Measurements from ENCODE around the gene GTPBP1.

The GTPBP1 gene

DNA sequence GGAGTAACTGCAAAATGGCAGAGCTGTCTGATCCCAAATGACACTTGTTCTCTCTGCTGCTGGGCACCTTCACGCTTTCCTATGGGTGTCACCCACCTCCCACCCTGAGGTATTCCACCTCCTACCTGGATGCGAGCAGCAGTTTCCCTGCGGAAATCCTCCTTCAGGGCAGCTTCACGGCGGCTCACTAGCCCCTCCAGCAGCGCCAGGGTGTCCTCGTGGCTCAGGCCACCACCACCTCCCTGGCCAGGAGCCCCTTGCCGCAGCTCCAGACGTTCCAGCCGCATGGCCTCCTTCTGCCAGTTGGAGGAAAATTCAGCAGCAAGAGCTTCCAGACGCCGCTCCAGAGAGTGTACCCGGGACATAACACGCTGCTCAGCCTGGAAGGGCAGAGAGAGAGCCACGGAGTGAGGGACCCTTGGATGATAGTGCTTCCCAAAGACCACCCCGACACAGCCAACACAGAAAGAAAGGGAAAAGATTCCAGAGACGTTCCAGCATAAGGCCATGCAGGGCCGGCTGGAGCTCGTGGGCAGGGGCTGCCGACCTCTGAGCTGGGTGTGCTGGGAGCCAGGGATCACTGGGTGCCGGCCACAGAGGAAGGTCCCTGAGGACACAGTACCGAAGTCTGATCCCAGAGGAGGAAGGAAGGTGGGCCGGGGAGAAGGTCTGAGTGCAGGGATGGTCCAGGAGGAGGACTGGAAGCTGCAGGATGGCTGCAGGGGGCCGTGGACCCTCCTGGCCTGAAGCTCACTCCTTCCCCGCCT, 36.6 kb downstream of the GTPBP1 start:
- TF ChIP-seq, protein P1, sequence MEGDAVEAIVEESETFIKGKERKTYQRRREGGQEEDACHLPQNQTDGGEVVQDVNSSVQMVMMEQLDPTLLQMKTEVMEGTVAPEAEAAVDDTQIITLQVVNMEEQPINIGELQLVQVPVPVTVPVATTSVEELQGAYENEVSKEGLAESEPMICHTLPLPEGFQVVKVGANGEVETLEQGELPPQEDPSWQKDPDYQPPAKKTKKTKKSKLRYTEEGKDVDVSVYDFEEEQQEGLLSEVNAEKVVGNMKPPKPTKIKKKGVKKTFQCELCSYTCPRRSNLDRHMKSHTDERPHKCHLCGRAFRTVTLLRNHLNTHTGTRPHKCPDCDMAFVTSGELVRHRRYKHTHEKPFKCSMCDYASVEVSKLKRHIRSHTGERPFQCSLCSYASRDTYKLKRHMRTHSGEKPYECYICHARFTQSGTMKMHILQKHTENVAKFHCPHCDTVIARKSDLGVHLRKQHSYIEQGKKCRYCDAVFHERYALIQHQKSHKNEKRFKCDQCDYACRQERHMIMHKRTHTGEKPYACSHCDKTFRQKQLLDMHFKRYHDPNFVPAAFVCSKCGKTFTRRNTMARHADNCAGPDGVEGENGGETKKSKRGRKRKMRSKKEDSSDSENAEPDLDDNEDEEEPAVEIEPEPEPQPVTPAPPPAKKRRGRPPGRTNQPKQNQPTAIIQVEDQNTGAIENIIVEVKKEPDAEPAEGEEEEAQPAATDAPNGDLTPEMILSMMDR (IDR thresholded peaks at IDR 0.05; ENCODE audit: low read depth, low read length) = no peak
- no peak overlapping the region for H3K4me3 ChIP-seq (ENCODE audit: low read depth, low read length)
- in situ Hi-C loops (cut with HindIII; ENCODE audit: low sequenced_read_pairs) = no loop called here
- DNase-seq (ENCODE audit: low read depth, low spot score) = no peak

DNA sequence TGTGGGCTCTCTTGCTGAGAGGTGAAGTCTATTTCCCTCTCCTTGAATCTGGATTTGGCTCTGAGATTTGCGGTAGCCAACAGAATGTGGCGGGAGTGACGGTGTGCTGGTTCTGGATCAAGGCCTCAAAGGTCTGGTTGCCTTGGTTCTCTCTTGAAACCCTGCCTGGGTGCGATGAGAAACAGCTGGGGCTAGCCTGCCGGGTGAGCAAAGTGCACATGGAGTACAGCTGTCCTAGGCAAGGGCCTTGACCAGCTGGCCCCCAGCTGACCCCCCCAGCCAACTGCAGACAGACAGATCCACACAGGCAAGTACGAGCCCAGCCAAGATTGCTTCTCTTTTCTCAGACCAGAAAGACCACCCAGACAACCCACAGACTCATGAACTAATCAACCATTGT, 39.2 kb downstream of the GTPBP1 start:
- in situ Hi-C loops (cut with HindIII; ENCODE audit: low sequenced_read_pairs) = no loop called here
- DNase-seq (ENCODE audit: low read depth, low spot score) = no peak
- TF ChIP-seq, protein P1 (IDR thresholded peaks at IDR 0.05; ENCODE audit: low read depth, low read length) = no peak
- H3K4me3 ChIP-seq (ENCODE audit: low read depth, low read length) = no peak overlapping the region

DNA sequence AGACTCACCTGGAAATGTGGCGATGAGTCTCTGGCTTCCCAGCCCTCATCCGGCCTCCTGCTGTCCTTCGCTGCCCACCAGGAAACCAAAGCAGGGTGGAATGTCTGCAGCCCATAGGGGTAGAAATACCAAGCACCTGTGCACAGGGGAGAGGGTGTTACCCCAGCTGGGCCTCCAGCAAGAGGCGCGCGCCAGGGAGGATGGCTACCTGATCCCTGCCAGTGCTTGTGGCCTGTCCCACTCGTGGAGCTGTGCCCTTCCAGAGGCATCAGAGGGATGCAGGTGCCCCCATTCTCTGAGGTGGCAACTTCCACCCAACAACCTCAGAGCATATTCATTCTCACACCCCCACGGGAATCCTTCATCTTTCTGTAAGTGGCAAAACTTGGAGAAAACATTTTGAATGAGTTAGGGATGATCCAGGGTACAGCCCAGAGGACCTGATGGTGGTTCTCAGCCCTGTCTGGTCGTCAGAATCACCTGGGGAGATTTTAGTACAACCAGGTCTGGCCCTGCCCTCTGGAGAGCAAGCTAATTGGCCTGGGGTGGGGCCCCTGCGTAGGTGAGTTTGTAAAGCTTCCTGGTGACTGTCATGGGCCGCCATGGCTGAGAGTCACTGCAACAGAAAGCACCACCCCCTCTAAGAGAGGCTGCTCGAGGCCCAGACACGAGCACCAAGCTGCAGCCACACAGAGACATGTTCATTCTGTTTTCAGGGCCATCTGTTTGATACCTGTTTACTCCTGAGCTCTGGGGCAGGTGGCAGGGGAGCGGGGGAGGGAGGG, 40.1 kb downstream of the GTPBP1 start:
- DNase-seq (ENCODE audit: low read depth, low spot score) = no peak
- no peak overlapping the region for H3K4me3 ChIP-seq (ENCODE audit: low read depth, low read length)
- TF ChIP-seq, protein P1 (IDR thresholded peaks at IDR 0.05; ENCODE audit: low read depth, low read length) = no peak
- in situ Hi-C loops (cut with HindIII; ENCODE audit: low sequenced_read_pairs) = no loop called here

DNA sequence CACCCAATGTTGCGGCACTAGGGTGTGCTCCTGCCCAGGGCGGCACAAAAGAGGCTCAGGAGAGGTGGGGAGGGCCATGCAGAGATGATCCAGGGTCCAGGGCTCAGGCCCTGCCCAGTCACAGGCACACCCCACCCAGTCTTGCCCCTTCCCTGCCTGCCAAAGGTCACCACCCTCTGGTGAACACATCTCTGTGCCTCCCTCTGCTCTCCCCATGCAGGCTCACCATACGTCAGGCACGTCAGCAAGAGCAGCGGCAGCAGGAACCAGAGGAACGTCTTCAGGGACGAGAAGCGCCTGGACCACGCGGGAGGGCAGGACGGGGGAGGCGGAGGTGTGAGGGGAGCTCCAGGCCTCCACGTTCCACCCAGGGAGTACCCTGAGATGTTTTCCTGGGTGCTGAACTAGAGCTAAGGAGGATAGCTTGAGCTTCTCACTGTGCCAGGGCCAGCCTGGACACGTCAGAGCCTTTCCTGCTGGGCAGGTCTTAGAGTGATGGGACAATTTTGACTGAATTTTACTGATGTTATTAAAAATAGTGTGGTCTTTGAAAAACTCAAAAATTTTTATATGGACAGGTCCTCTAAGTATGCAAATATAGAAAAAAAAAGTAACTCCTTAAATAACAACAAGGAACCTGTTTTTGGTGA, 42.9 kb downstream of the GTPBP1 start:
- TF ChIP-seq, protein P1 (IDR thresholded peaks at IDR 0.05; ENCODE audit: low read depth, low read length) = no peak
- no peak overlapping the region for H3K4me3 ChIP-seq (ENCODE audit: low read depth, low read length)
- DNase-seq (ENCODE audit: low read depth, low spot score) = no peak
- in situ Hi-C loops (cut with HindIII; ENCODE audit: low sequenced_read_pairs) = no loop called here

DNA sequence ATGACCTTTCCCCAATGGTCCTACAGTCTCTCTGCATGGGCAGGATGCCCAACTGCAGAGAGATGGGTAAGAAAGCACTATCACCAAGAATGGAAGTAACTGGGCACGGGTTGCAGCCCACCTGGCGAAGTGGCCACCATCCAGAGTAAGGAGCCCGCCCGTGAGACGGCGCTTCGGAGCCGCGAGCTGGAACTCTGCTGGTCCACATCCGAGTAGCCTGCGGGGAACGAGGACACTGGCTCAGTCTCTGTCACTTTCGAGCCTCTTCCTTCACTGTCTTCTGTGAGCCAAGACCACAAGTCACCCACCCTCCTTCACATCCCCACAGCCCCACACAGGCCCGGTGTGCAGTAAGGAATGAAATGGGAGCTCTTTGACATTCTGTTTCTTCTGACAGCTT, 44.4 kb downstream of the GTPBP1 start:
- in situ Hi-C loops (cut with HindIII; ENCODE audit: low sequenced_read_pairs) = no loop called here
- DNase-seq (ENCODE audit: low read depth, low spot score) = no peak
- TF ChIP-seq, protein P1 (IDR thresholded peaks at IDR 0.05; ENCODE audit: low read depth, low read length) = no peak

DNA sequence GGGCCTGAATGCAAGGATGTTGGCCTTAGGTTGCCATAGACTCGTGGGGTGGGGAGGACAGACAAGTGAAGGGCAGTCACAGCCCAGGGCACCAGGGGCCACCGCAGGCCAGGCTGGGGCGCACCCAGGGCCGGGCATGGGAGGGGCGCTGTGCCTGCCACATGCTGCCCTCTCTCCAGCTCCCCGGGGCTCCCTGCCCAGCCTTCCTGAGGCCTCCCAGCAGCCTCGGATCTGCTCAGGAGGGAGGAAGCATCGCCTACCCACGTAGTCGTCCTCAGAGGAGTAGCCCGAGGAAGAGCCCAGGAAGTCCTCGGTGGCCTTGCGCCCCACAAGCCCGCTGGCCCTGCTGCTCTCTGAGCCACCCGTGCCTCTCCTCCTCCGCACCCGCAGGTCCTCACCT, 44.9 kb downstream of the GTPBP1 start:
- H3K4me3 ChIP-seq (ENCODE audit: low read depth, low read length) = no peak overlapping the region
- DNase-seq (ENCODE audit: low read depth, low spot score) = no peak
- TF ChIP-seq, protein P1 (IDR thresholded peaks at IDR 0.05; ENCODE audit: low read depth, low read length) = no peak
- in situ Hi-C loops (cut with HindIII; ENCODE audit: low sequenced_read_pairs) = no loop called here

More for the DNA sequence above, 44.4 kb downstream of the GTPBP1 start:
- H3K4me3 ChIP-seq (ENCODE audit: low read depth, low read length) = no peak overlapping the region
